H9 (cell line): ENCODE measurements around the gene PCDHGA9. TPM values are rescaled to one million over a fixed set of nuclear protein-coding genes. Genes with fewer than 3 reads are reported as not detected.

Experiments used
- DNase-seq: peaks from one replicate; pipeline ENCODE4 v3.0.0-alpha.2; 2017
- H2AFZ ChIP-seq: one replicate; pipeline ENCODE4 v1.6.1; 2013; ENCODE audit warnings: mild to moderate bottlenecking, low read length, control low read depth, moderate library complexity
- H2AK5ac ChIP-seq: 2 replicates; pipeline ENCODE4 v1.6.1; 2013; ENCODE audit warnings: low read length, control low read depth, mixed read lengths; ENCODE audit not compliant: insufficient read length
- H2BK120ac ChIP-seq: one replicate; pipeline ENCODE4 v1.6.1; 2013; ENCODE audit warnings: low read depth, mild to moderate bottlenecking, low read length, control low read depth, inconsistent platforms; ENCODE audit not compliant: poor library complexity, severe bottlenecking
- H2BK12ac ChIP-seq: 2 replicates; pipeline ENCODE4 v1.6.1; 2013; ENCODE audit warnings: low read length, control low read depth, mixed read lengths, low read depth; ENCODE audit not compliant: insufficient read length
- H2BK15ac ChIP-seq: 2 replicates; pipeline ENCODE4 v1.6.1; 2013; ENCODE audit warnings: low read depth, low read length, control low read depth
- H2BK20ac ChIP-seq: one replicate; pipeline ENCODE4 v1.6.1; 2013; ENCODE audit warnings: low read depth, mild to moderate bottlenecking, low read length, control low read depth, inconsistent platforms; ENCODE audit not compliant: poor library complexity, severe bottlenecking
- H2BK5ac ChIP-seq: 2 replicates; pipeline ENCODE4 v1.6.1; 2013; ENCODE audit warnings: low read length, control low read depth, mixed read lengths; ENCODE audit not compliant: insufficient read length
- H3K14ac ChIP-seq: 2 replicates; pipeline ENCODE4 v1.6.1; 2013; ENCODE audit warnings: low read length, control low read depth; ENCODE audit not compliant: insufficient read depth
- H3K18ac ChIP-seq: 2 replicates; pipeline ENCODE4 v1.6.1; 2013; ENCODE audit warnings: low read depth, mild to moderate bottlenecking, mixed read lengths, low read length, control low read depth; ENCODE audit not compliant: insufficient read length
- H3K23ac ChIP-seq: 2 replicates; pipeline ENCODE4 v1.6.1; 2013; ENCODE audit warnings: low read length, control low read depth, mixed read lengths, low read depth; ENCODE audit not compliant: insufficient read length
- H3K23me2 ChIP-seq: 2 replicates; pipeline ENCODE4 v1.6.1; 2013; ENCODE audit warnings: low read depth, mild to moderate bottlenecking, mixed read lengths, low read length, control low read depth; ENCODE audit not compliant: insufficient read length, poor library complexity, severe bottlenecking
- H3K27ac ChIP-seq: 2 replicates; pipeline ENCODE4 v1.5.1; 2013; ENCODE audit warnings: low read length, control low read depth, mixed read lengths, low read depth; ENCODE audit not compliant: insufficient read length
- H3K27me3 ChIP-seq: 2 replicates; pipeline ENCODE4 v1.6.1; 2013; ENCODE audit warnings: low read length, control low read depth, inconsistent platforms; ENCODE audit not compliant: insufficient read depth
- H3K4ac ChIP-seq: 2 replicates; pipeline ENCODE4 v1.6.1; 2013; ENCODE audit warnings: low read depth, mild to moderate bottlenecking, control low read depth, inconsistent platforms, low read length, moderate library complexity
- H3K4me1 ChIP-seq: 2 replicates; pipeline ENCODE4 v1.6.1; 2013; ENCODE audit warnings: low read length, control low read depth, inconsistent platforms; ENCODE audit not compliant: insufficient read depth
- H3K4me2 ChIP-seq: 2 replicates; pipeline ENCODE4 v1.6.1; 2013; ENCODE audit warnings: low read length, control low read depth, mixed read lengths; ENCODE audit not compliant: insufficient read length, insufficient read depth
- H3K56ac ChIP-seq: 2 replicates; pipeline ENCODE4 v1.6.1; 2013; ENCODE audit warnings: low read depth, mild to moderate bottlenecking, mixed read lengths, low read length, control low read depth; ENCODE audit not compliant: insufficient read length
- H3K79me1 ChIP-seq: 2 replicates; pipeline ENCODE4 v1.6.1; 2013; ENCODE audit warnings: low read depth, mild to moderate bottlenecking, moderate library complexity, low read length, control low read depth, inconsistent platforms; ENCODE audit not compliant: insufficient read depth, poor library complexity, severe bottlenecking
- H3K79me2 ChIP-seq: 2 replicates; pipeline ENCODE4 v1.6.1; 2013; ENCODE audit warnings: low read length, control low read depth, inconsistent platforms; ENCODE audit not compliant: insufficient read depth
- H3K9ac ChIP-seq: 2 replicates; pipeline ENCODE4 v1.6.1; 2013; ENCODE audit warnings: low read length, control low read depth, mixed read lengths; ENCODE audit not compliant: insufficient read length; ENCODE audit errors: extremely low read depth
- H3K9me3 ChIP-seq: one replicate; pipeline ENCODE4 v1.6.1; 2013; ENCODE audit warnings: low read depth, low read length, inconsistent platforms; ENCODE audit not compliant: control insufficient read depth
- H3T11ph ChIP-seq: one replicate; pipeline ENCODE4 v1.6.1; 2013; ENCODE audit warnings: mild to moderate bottlenecking, low read length, control low read depth, inconsistent platforms
- H4K20me1 ChIP-seq: one replicate; pipeline ENCODE4 v1.6.1; 2013; ENCODE audit not compliant: control insufficient read depth, insufficient read length, insufficient read depth
- H4K5ac ChIP-seq: 2 replicates; pipeline ENCODE4 v1.6.1; 2013; ENCODE audit warnings: low read depth, mild to moderate bottlenecking, mixed read lengths, low read length, control low read depth; ENCODE audit not compliant: insufficient read length
- H4K8ac ChIP-seq: replicated peaks from 2 replicates; pipeline ENCODE4 v1.6.1; 2013; ENCODE audit warnings: low read length, control low read depth, mixed read lengths, low read depth; ENCODE audit not compliant: insufficient read length
- H4K91ac ChIP-seq: 2 replicates; pipeline ENCODE4 v1.6.1; 2013; ENCODE audit warnings: low read depth, mild to moderate bottlenecking, moderate library complexity, mixed read lengths, low read length, control low read depth; ENCODE audit not compliant: insufficient read length
- H3K27ac Mint-ChIP-seq, 3 experiments: 2 replicates in 2 of 3; 3 replicates in 1 of 3; pipeline ENCODE4 v1.8.0; 2020 to 2021; ENCODE audit warnings: mixed read lengths in 3 of 3, mild to moderate bottlenecking in 1 of 3, moderate library complexity in 1 of 3
- H3K27me3 Mint-ChIP-seq: 2 replicates; pipeline ENCODE4 v1.8.0; 2021; ENCODE audit warnings: low read depth, mild to moderate bottlenecking, moderate library complexity, mixed read lengths
- H3K36me3 Mint-ChIP-seq, 3 experiments: 2 replicates in 2 of 3; 3 replicates in 1 of 3; pipeline ENCODE4 v1.8.0; 2020 to 2021; ENCODE audit warnings: low read depth in 3 of 3, mixed read lengths in 3 of 3; ENCODE audit not compliant: insufficient read depth in 1 of 3
- H3K4me1 Mint-ChIP-seq, 2 experiments: 2 replicates each; pipeline ENCODE4 v1.8.0; 2020; ENCODE audit warnings: mixed read lengths in 2 of 2
- H3K4me3 Mint-ChIP-seq, 2 experiments: 2 replicates in 1 of 2; 3 replicates in 1 of 2; pipeline ENCODE4 v1.8.0; 2020 to 2021; ENCODE audit warnings: mild to moderate bottlenecking in 2 of 2, mixed read lengths in 2 of 2, moderate library complexity in 1 of 2
- H3K9me3 Mint-ChIP-seq, 2 experiments: 2 replicates in 1 of 2; 3 replicates in 1 of 2; pipeline ENCODE4 v1.8.0; 2020; ENCODE audit warnings: mild to moderate bottlenecking in 2 of 2, mixed read lengths in 2 of 2, moderate library complexity in 1 of 2
- WGBS: extraction: QIAGEN DNeasy Blood & Tissue Kit; methylation state at CpG from one replicate; pipeline ENCODE4 v1.1.7; 2013; ENCODE audit warnings: missing lambda C conversion rate, low lambda C conversion rate, mixed read lengths; ENCODE audit not compliant: insufficient read length; ENCODE audit errors: extremely low coverage; 5-methylcytosine and 5-hydroxymethylcytosine counted together
- total RNA-seq: library from RNA; stranded (reverse); gene quantifications from 2 replicates; pipeline ENCODE4 v1.2.1, GENCODE V29; 2021
- TF ChIP-seq, protein P1 (sequence below): fragments of 200-600 bp; sonication (generic); conservative IDR thresholded peaks from 3 replicates; pipeline ENCODE4 v1.8.0; 2021; ENCODE audit warnings: antibody characterized with exemption, mild to moderate bottlenecking

The PCDHGA9 gene
- total RNA-seq, 1 experiment from 2014 or later, result 1.3 TPM

DNA sequence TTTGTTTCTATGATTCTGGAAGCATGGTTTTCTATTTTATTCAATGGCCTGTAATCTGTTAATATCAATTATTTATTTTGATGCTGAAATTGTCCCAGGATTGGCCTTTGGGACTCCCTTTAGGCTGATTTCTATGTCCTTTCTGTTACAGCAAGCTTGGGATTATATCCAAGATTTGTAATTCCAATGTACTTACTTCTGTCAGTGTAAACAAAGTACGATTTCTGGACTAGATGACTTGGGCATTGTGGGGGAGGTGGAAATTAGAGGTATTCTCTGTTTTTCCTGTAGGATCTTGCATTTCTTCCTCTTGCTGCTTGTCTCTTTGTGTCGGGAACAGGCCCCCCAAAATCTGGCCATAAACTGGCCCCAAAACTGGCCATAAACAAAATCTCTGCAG is 31.4 kb downstream of the PCDHGA9 start:
- Histone ChIP-seq H3K4me2 (no peak overlapping the region), H2BK5ac (no peak overlapping the region), H2BK20ac (no peak overlapping the region), H3K18ac (no peak overlapping the region), H3K27me3 (no peaks in the 10 kb centered on the region), H3K4me1 (no peaks in the 10 kb centered on the region), H3K79me1 (no peaks in the 10 kb centered on the region), H3K23ac (no peak overlapping the region), H2BK120ac (no peak overlapping the region), H3K23me2 (no peaks in the 10 kb centered on the region), H4K20me1 (no peaks in the 10 kb centered on the region), H4K5ac (no peak overlapping the region), H3K14ac (no peak overlapping the region), H2BK15ac (no peak overlapping the region), H3K27ac (no peak overlapping the region), H2BK12ac (no peak overlapping the region), H3T11ph (no peak overlapping the region), H2AFZ (no peak overlapping the region), H3K4ac (no peak overlapping the region), H4K8ac (no peak overlapping the region), H3K56ac (no peak overlapping the region), H3K9me3 (peaks cover 14% of the 10 kb centered on the region), H3K79me2 (no peaks in the 10 kb centered on the region), H4K91ac (no peak overlapping the region), H3K9ac (no peak overlapping the region), H2AK5ac (no peak overlapping the region)
- H3K27ac Mint-ChIP-seq, result no peak overlapping the region
- H3K4me1 Mint-ChIP-seq, result no peaks in the 10 kb centered on the region; a peak in 1 of 4 replicates
- DNase-seq, result no peak
- no peak overlapping the region for H3K4me3 Mint-ChIP-seq
- TF ChIP-seq, protein P1, sequence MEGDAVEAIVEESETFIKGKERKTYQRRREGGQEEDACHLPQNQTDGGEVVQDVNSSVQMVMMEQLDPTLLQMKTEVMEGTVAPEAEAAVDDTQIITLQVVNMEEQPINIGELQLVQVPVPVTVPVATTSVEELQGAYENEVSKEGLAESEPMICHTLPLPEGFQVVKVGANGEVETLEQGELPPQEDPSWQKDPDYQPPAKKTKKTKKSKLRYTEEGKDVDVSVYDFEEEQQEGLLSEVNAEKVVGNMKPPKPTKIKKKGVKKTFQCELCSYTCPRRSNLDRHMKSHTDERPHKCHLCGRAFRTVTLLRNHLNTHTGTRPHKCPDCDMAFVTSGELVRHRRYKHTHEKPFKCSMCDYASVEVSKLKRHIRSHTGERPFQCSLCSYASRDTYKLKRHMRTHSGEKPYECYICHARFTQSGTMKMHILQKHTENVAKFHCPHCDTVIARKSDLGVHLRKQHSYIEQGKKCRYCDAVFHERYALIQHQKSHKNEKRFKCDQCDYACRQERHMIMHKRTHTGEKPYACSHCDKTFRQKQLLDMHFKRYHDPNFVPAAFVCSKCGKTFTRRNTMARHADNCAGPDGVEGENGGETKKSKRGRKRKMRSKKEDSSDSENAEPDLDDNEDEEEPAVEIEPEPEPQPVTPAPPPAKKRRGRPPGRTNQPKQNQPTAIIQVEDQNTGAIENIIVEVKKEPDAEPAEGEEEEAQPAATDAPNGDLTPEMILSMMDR, result no peak
- no CpG with 5 or more reads among the region's 2 CpGs for WGBS
- H3K27me3 Mint-ChIP-seq, result peaks cover 3% of the 10 kb centered on the region
- peaks cover 42 to 44% of the 10 kb centered on the region in 2 experiments for H3K9me3 Mint-ChIP-seq
- H3K36me3 Mint-ChIP-seq, result peaks cover 34 to 48% (median 35%) of the 10 kb centered on the region in 3 experiments
